Measurements from ENCODE around the gene WDR18. TPM values are rescaled to one million over a fixed set of nuclear protein-coding genes. Genes with fewer than 3 reads are reported as not detected.

The WDR18 gene
- total RNA-seq, 1 experiment from 2014 or later, result 41.8 TPM

DNA sequence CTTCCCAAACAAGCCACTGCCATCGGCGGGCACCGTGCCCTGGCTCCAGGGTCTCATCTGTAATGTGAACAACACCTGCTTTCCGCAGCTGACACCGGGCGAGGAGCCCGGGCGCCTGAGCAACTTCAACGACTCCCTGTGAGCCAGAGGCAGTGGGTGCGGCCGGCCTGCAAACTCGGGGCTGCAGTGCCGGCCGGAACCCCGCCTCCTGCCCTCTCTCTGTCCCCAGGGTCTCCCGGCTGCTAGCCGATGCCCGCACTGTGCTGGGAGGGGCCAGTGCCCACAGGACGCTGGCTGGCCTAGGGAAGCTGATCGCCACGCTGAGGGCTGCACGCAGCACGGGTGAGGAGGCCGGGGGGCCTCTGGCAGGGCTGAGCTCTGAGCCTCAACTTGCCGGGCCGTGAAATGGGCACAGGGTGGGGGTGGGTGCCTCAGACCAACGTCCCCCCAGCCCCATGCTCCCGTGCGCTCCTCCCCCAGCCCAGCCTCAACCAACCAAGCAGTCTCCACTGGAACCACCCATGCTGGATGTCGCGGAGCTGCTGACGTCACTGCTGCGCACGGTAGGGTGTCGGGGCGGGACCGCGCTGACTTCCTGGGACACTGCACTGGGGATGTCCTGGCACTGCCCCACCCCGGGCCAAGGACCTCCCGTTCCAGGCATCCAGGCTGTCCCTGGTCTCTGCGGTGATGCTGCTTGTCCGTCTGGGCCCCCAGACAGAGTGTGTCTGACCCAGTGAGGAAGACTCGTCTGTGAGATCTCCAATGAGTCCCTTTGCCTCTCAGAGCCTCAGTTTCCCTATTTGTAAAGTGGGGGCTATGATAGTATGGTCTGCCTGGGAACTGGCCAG, 57.9 kb downstream of the WDR18 start:
- DNase-seq (ENCODE audit: low spot score), result peak; percentile 44

DNA sequence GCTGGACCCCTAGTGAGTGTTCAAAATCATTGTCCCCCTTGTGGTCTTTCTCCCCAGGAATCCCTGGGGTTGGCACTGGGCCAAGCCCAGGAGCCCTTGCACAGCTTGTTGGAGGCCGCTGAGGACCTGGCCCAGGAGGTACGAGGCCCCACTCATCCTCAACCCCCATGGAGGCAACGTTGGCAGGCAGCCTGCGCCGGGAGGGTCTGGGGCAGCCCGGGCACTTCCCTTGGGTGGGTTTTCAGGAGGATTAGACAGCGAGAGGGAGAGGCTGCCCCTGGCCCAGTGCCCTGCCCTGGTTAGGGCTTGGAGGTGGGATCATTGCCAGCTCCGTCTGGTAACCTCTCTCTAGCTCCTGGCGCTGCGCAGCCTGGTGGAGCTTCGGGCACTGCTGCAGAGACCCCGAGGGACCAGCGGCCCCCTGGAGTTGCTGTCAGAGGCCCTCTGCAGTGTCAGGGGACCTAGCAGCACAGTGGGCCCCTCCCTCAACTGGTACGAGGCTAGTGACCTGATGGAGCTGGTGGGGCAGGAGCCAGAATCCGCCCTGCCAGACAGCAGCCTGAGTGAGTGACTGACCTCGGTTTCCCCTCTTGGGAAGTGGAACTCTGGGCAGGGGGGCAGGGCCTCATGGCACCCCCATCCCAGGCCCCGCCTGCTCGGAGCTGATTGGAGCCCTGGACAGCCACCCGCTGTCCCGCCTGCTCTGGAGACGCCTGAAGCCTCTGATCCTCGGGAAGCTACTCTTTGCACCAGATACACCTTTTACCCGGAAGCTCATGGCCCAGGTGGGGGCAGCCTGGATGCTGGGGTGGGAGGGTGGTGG, 58.8 kb downstream of the WDR18 start:
- DNase-seq (ENCODE audit: low spot score), result no peak

Other genes with a start within 250 kb of the WDR18 start
- 58.6 and 86.2 TPM in 2 replicates for gene MISP, start 233.2 kb upstream of the WDR18 start, total RNA-seq (2014; rRNA removed; shearing (Covaris generic))
- 171 and 174 TPM in 2 replicates for gene PTBP1, start 186.9 kb upstream of the WDR18 start, total RNA-seq (2014; rRNA removed; shearing (Covaris generic))
- gene PLPPR3, start 162.4 kb upstream of the WDR18 start, total RNA-seq (2014; rRNA removed; shearing (Covaris generic)), result 7.5 and 12.7 TPM in 2 replicates
- 0.36 TPM in 1 of 2 replicates, not detected in the other for gene AZU1, start 156.5 kb upstream of the WDR18 start, total RNA-seq (2014; rRNA removed; shearing (Covaris generic))
- gene PRTN3, start 143.3 kb upstream of the WDR18 start, total RNA-seq (2014; rRNA removed; shearing (Covaris generic)), result 0.14 and 0.16 TPM in 2 replicates
- gene ELANE, start 132.0 kb upstream of the WDR18 start, total RNA-seq (2014; rRNA removed; shearing (Covaris generic)), result not detected in 2 replicates
- gene CFD, start 124.7 kb upstream of the WDR18 start, total RNA-seq (2014; rRNA removed; shearing (Covaris generic)), result 14.4 and 16.2 TPM in 2 replicates
- gene MED16, start 91.2 kb upstream of the WDR18 start, total RNA-seq (2014; rRNA removed; shearing (Covaris generic)), result 15.2 and 17.2 TPM in 2 replicates
- gene RNU6-9, start 90.9 kb upstream of the WDR18 start, total RNA-seq (2014; rRNA removed; shearing (Covaris generic)), result not detected in 2 replicates
- 23.0 and 29.7 TPM in 2 replicates for gene R3HDM4, start 71.1 kb upstream of the WDR18 start, total RNA-seq (2014; rRNA removed; shearing (Covaris generic))
- gene KISS1R, start 67.0 kb upstream of the WDR18 start, total RNA-seq (2014; rRNA removed; shearing (Covaris generic)), result not detected in 2 replicates
- gene ARID3A, start 58.3 kb upstream of the WDR18 start, total RNA-seq (2014; rRNA removed; shearing (Covaris generic)), result 2.4 and 4.4 TPM in 2 replicates
- gene GRIN3B, start 16.1 kb downstream of the WDR18 start, total RNA-seq (2014; rRNA removed; shearing (Covaris generic)), result 0.38 TPM in 1 of 2 replicates, not detected in the other
- gene TMEM259, start 36.8 kb downstream of the WDR18 start, total RNA-seq (2014; rRNA removed; shearing (Covaris generic)), result 104 and 131 TPM in 2 replicates
- gene RNU6-2, start 37.2 kb downstream of the WDR18 start, total RNA-seq (2014; rRNA removed; shearing (Covaris generic)), result not detected in 2 replicates
- 219 and 243 TPM in 2 replicates for gene CNN2, start 42.3 kb downstream of the WDR18 start, total RNA-seq (2014; rRNA removed; shearing (Covaris generic))
- gene ABCA7, start 55.8 kb downstream of the WDR18 start, total RNA-seq (2014; rRNA removed; shearing (Covaris generic)), result 5.1 and 8.6 TPM in 2 replicates
- gene ARHGAP45, start 82.8 kb downstream of the WDR18 start, total RNA-seq (2014; rRNA removed; shearing (Covaris generic)), result 3.1 and 4.9 TPM in 2 replicates
- gene POLR2E, start 111.0 kb downstream of the WDR18 start, total RNA-seq (2014; rRNA removed; shearing (Covaris generic)), result 265 and 318 TPM in 2 replicates
- 323 and 353 TPM in 2 replicates for gene GPX4, start 119.6 kb downstream of the WDR18 start, total RNA-seq (2014; rRNA removed; shearing (Covaris generic))
- gene SBNO2, start 189.9 kb downstream of the WDR18 start, total RNA-seq (2014; rRNA removed; shearing (Covaris generic)), result 37.0 and 51.1 TPM in 2 replicates
- gene STK11, start 221.4 kb downstream of the WDR18 start, total RNA-seq (2014; rRNA removed; shearing (Covaris generic)), result 87.8 and 98.9 TPM in 2 replicates